SH-SY5Y (cell line): ENCODE measurements around the gene GABRG1.

ENCODE experiments used
- GATA2 ChIP-seq: IDR thresholded peaks from 2 replicates; pipeline ENCODE4 v1.6.1; 2011; ENCODE audit warnings: mild to moderate bottlenecking, low read depth, low read length
- GATA3 ChIP-seq: IDR thresholded peaks from 2 replicates; pipeline ENCODE4 v1.6.1; 2011; ENCODE audit warnings: low read depth, mild to moderate bottlenecking, low read length, moderate library complexity

The GABRG1 gene

GRCh38 chr4:46123913-46124755 lies at the start of gene GABRG1:
TSS of gene GABRG1 (minus strand) at chr4:46124054. CDS start at chr4:46123913, 141 bp downstream.
- TF ChIP-seq GATA2 (no peak), GATA3 (no peak)

GRCh38 chr4:46146993-46147392 lies 23.1 kb upstream of the GABRG1 start:
- no peak for TF ChIP-seq GATA3
- TF ChIP-seq GATA2 = no peak

GRCh38 chr4:46131498-46132057 lies 7.7 kb upstream of the GABRG1 start:
- TF ChIP-seq GATA2 = no peak
- no peak for TF ChIP-seq GATA3

- TF ChIP-seq GATA2 (no peak), GATA3 (no peak)
These were observed 1.0 kb upstream of the GABRG1 start for GRCh38 chr4:46124773-46125413.

GRCh38 chr4:46081674-46082073 lies 42.2 kb downstream of the GABRG1 start:
- TF ChIP-seq GATA3 (no peak), GATA2 (no peak)

- TF ChIP-seq GATA3 (no peak), GATA2 (no peak)
These were observed 42.6 kb downstream of the GABRG1 start for GRCh38 chr4:46081248-46081647.

GRCh38 chr4:46073778-46074177 lies 50.1 kb downstream of the GABRG1 start:
- TF ChIP-seq GATA3 = no peak

GRCh38 chr4:46051392-46051791 lies 72.5 kb downstream of the GABRG1 start:
- TF ChIP-seq GATA2 (no peak), GATA3 (no peak)

- TF ChIP-seq GATA2 = no peak
- TF ChIP-seq GATA3 = no peak
These were observed 91.8 kb downstream of the GABRG1 start for GRCh38 chr4:46032056-46032455.

GRCh38 chr4:46016306-46016705 lies 107.5 kb downstream of the GABRG1 start:
- TF ChIP-seq GATA3 = no peak
- no peak for TF ChIP-seq GATA2

- TF ChIP-seq GATA2 (no peak), GATA3 (no peak)
These were observed 131.1 kb downstream of the GABRG1 start for GRCh38 chr4:45992728-45993127.

GRCh38 chr4:45989775-45990174 lies 134.1 kb downstream of the GABRG1 start:
- TF ChIP-seq GATA2 = no peak
- TF ChIP-seq GATA3 = no peak

GRCh38 chr4:45987858-45988257 lies 136.0 kb downstream of the GABRG1 start:
- no peak for TF ChIP-seq GATA2
- TF ChIP-seq GATA3 = no peak
